ENCODE data around the gene SRC.

Gene SRC

GRCh38 chr20:37345339-37346235, at the start of gene SRC:
Gene SRC, plus strand, starts transcription at chr20:37346140. Its CDS starts 38,014 bp downstream, at chr20:37384154.
- Histone ChIP-seq H2AFZ (ENCODE audit: low read depth, low read length) (no peak within 1 kb of the TSS), H3K9me3 (ENCODE audit: low read length) (no peaks in the 10 kb centered on the region), H3K27me3 (ENCODE audit: insufficient read depth, low read length) (peaks cover 3% of the 10 kb centered on the region), H3K36me3 (ENCODE audit: insufficient read depth, low read length) (peaks cover 3% of the 10 kb centered on the region), H3K4me3 (ENCODE audit: low read length) (peak within 1 kb of the TSS; percentile 50), H3K4me1 (ENCODE audit: insufficient read depth, low read length) (peaks cover 4% of the 10 kb centered on the region)

GRCh38 chr20:37296371-37296770, 49.6 kb upstream of the SRC start:
- Histone ChIP-seq H3K36me3 (ENCODE audit: insufficient read depth, low read length) (peaks cover 15% of the 10 kb centered on the region), H3K4me3 (ENCODE audit: low read length) (no peak overlapping the region), H3K27me3 (ENCODE audit: insufficient read depth, low read length) (no peaks in the 10 kb centered on the region), H2AFZ (ENCODE audit: low read depth, low read length) (no peak overlapping the region), H3K9me3 (ENCODE audit: low read length) (peaks cover 4% of the 10 kb centered on the region), H3K4me1 (ENCODE audit: insufficient read depth, low read length) (peaks cover 4% of the 10 kb centered on the region)

- Histone ChIP-seq H3K4me1 (ENCODE audit: insufficient read depth, low read length) (peaks cover 4% of the 10 kb centered on the region), H3K36me3 (ENCODE audit: insufficient read depth, low read length) (peaks cover 16% of the 10 kb centered on the region), H3K9me3 (ENCODE audit: low read length) (peaks cover 8% of the 10 kb centered on the region), H2AFZ (ENCODE audit: low read depth, low read length) (no peak overlapping the region), H3K27me3 (ENCODE audit: insufficient read depth, low read length) (no peaks in the 10 kb centered on the region), H3K4me3 (ENCODE audit: low read length) (no peak overlapping the region)
Observed at GRCh38 chr20:37297066-37297736, 48.7 kb upstream of the SRC start.

GRCh38 chr20:37298190-37298939, 47.6 kb upstream of the SRC start:
- H3K4me3 ChIP-seq (ENCODE audit: low read length): no peak overlapping the region
- H3K4me1 ChIP-seq (ENCODE audit: insufficient read depth, low read length): peaks cover 4% of the 10 kb centered on the region
- H2AFZ ChIP-seq (ENCODE audit: low read depth, low read length): no peak overlapping the region
- peaks cover 3% of the 10 kb centered on the region for H3K9me3 ChIP-seq (ENCODE audit: low read length)
- peaks cover 20% of the 10 kb centered on the region for H3K36me3 ChIP-seq (ENCODE audit: insufficient read depth, low read length)
- H3K27me3 ChIP-seq (ENCODE audit: insufficient read depth, low read length): no peaks in the 10 kb centered on the region

- H3K4me3 ChIP-seq (ENCODE audit: low read length): no peak overlapping the region
- H3K4me1 ChIP-seq (ENCODE audit: insufficient read depth, low read length): peaks cover 4% of the 10 kb centered on the region
- H3K27me3 ChIP-seq (ENCODE audit: insufficient read depth, low read length): no peaks in the 10 kb centered on the region
- H3K36me3 ChIP-seq (ENCODE audit: insufficient read depth, low read length): peaks cover 31% of the 10 kb centered on the region
- H3K9me3 ChIP-seq (ENCODE audit: low read length): peaks cover 3% of the 10 kb centered on the region
- no peak overlapping the region for H2AFZ ChIP-seq (ENCODE audit: low read depth, low read length)
Observed at GRCh38 chr20:37299718-37300528, 46.0 kb upstream of the SRC start.

GRCh38 chr20:37301120-37301519, 44.8 kb upstream of the SRC start:
- H3K36me3 ChIP-seq (ENCODE audit: insufficient read depth, low read length): peaks cover 33% of the 10 kb centered on the region
- H3K27me3 ChIP-seq (ENCODE audit: insufficient read depth, low read length): no peaks in the 10 kb centered on the region
- H2AFZ ChIP-seq (ENCODE audit: low read depth, low read length): no peak overlapping the region
- H3K9me3 ChIP-seq (ENCODE audit: low read length): peaks cover 3% of the 10 kb centered on the region
- no peak overlapping the region for H3K4me3 ChIP-seq (ENCODE audit: low read length)
- no peaks in the 10 kb centered on the region for H3K4me1 ChIP-seq (ENCODE audit: insufficient read depth, low read length)

- Histone ChIP-seq H3K36me3 (ENCODE audit: insufficient read depth, low read length) (peaks cover 34% of the 10 kb centered on the region), H3K4me1 (ENCODE audit: insufficient read depth, low read length) (no peaks in the 10 kb centered on the region), H2AFZ (ENCODE audit: low read depth, low read length) (no peak overlapping the region), H3K4me3 (ENCODE audit: low read length) (no peak overlapping the region), H3K27me3 (ENCODE audit: insufficient read depth, low read length) (no peaks in the 10 kb centered on the region), H3K9me3 (ENCODE audit: low read length) (peaks cover 3% of the 10 kb centered on the region)
Observed at GRCh38 chr20:37301558-37301957, 44.4 kb upstream of the SRC start.

- H3K4me1 ChIP-seq (ENCODE audit: insufficient read depth, low read length): no peaks in the 10 kb centered on the region
- H3K27me3 ChIP-seq (ENCODE audit: insufficient read depth, low read length): no peaks in the 10 kb centered on the region
- H3K9me3 ChIP-seq (ENCODE audit: low read length): peaks cover 3% of the 10 kb centered on the region
- no peak overlapping the region for H3K4me3 ChIP-seq (ENCODE audit: low read length)
- peaks cover 42% of the 10 kb centered on the region for H3K36me3 ChIP-seq (ENCODE audit: insufficient read depth, low read length)
- H2AFZ ChIP-seq (ENCODE audit: low read depth, low read length): no peak overlapping the region
Observed at GRCh38 chr20:37302981-37303380, 43.0 kb upstream of the SRC start.

GRCh38 chr20:37303637-37304036, 42.3 kb upstream of the SRC start:
- Histone ChIP-seq H3K4me3 (ENCODE audit: low read length) (no peak overlapping the region), H3K4me1 (ENCODE audit: insufficient read depth, low read length) (no peaks in the 10 kb centered on the region), H2AFZ (ENCODE audit: low read depth, low read length) (no peak overlapping the region), H3K36me3 (ENCODE audit: insufficient read depth, low read length) (peaks cover 48% of the 10 kb centered on the region), H3K27me3 (ENCODE audit: insufficient read depth, low read length) (no peaks in the 10 kb centered on the region), H3K9me3 (ENCODE audit: low read length) (peaks cover 3% of the 10 kb centered on the region)

- Histone ChIP-seq H3K9me3 (ENCODE audit: low read length) (peaks cover 3% of the 10 kb centered on the region), H3K27me3 (ENCODE audit: insufficient read depth, low read length) (no peaks in the 10 kb centered on the region), H3K4me3 (ENCODE audit: low read length) (no peak overlapping the region), H3K36me3 (ENCODE audit: insufficient read depth, low read length) (peaks cover 57% of the 10 kb centered on the region), H3K4me1 (ENCODE audit: insufficient read depth, low read length) (no peaks in the 10 kb centered on the region), H2AFZ (ENCODE audit: low read depth, low read length) (no peak overlapping the region)
Observed at GRCh38 chr20:37305079-37305478, 40.9 kb upstream of the SRC start.

GRCh38 chr20:37305839-37306238, 40.1 kb upstream of the SRC start:
- no peak overlapping the region for H3K4me3 ChIP-seq (ENCODE audit: low read length)
- H3K4me1 ChIP-seq (ENCODE audit: insufficient read depth, low read length): no peaks in the 10 kb centered on the region
- peaks cover 3% of the 10 kb centered on the region for H3K9me3 ChIP-seq (ENCODE audit: low read length)
- no peak overlapping the region for H2AFZ ChIP-seq (ENCODE audit: low read depth, low read length)
- peaks cover 63% of the 10 kb centered on the region for H3K36me3 ChIP-seq (ENCODE audit: insufficient read depth, low read length)
- no peaks in the 10 kb centered on the region for H3K27me3 ChIP-seq (ENCODE audit: insufficient read depth, low read length)

All from neuron (in vitro differentiated cells).